Right lobe of liver (tissue), 4 donors: ENCODE data around the gene ZNF615.

Source experiments
- POLR2A ChIP-seq: fragments of 450-650 bp; IDR thresholded peaks from one replicate; pipeline ENCODE4 v1.6.1; 2017; ENCODE audit warnings: antibody characterized with exemption, mild to moderate bottlenecking
- TF ChIP-seq, protein P1 (sequence below), 4 donors: fragments of 200-600 bp in 3 of 4; fragments of 450-650 bp in 1 of 4; IDR thresholded peaks; one replicate each; pipeline versions ENCODE4 v1.5.1 to v1.8.0; 2016 to 2022; ENCODE audit warnings: antibody characterized with exemption in 4 of 4, mild to moderate bottlenecking in 2 of 4
- donor health status: DM: no; HTN: no; CAD: no.
- donor health status: DM: no; HTN: no; CAD: no.
- donor health status: DM: no; HTN: yes; CAD: no.

DNA sequence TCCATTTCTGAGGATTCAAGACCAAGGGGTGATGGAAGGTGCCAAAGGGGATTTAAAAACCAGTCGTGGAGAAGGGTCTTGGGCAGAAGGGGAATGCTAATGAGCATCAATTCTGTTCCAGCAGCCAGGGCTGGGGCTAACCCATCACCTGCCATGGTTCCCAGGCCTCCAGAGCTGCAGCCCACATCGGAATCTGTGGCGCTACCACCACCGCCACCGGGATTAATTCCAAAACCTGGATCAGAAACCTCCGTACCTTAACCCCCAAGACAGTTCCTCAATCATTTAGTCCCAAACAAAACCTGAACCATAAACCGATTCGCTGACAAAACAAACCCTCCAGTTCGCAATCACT is 583 bp downstream of the ZNF615 start:
- TF ChIP-seq POLR2A: no peak
- TF ChIP-seq, protein P1, sequence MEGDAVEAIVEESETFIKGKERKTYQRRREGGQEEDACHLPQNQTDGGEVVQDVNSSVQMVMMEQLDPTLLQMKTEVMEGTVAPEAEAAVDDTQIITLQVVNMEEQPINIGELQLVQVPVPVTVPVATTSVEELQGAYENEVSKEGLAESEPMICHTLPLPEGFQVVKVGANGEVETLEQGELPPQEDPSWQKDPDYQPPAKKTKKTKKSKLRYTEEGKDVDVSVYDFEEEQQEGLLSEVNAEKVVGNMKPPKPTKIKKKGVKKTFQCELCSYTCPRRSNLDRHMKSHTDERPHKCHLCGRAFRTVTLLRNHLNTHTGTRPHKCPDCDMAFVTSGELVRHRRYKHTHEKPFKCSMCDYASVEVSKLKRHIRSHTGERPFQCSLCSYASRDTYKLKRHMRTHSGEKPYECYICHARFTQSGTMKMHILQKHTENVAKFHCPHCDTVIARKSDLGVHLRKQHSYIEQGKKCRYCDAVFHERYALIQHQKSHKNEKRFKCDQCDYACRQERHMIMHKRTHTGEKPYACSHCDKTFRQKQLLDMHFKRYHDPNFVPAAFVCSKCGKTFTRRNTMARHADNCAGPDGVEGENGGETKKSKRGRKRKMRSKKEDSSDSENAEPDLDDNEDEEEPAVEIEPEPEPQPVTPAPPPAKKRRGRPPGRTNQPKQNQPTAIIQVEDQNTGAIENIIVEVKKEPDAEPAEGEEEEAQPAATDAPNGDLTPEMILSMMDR (IDR thresholded peaks at IDR 0.05): no peak
